NCI-H510A treated with DMSO at 0.1 percent for 48 hours (cell line): ENCODE data around the gene HEXD.
"Not testable (repeated sequence)": the region's sequence is repeated elsewhere in the genome, so short reads cannot be mapped to it uniquely, and the experiment has no call there.

ENCODE experiments used
- DNase-seq: peaks from one replicate; lab custom pipeline; 2025; lab: John Stamatoyannopoulos, UW

Gene HEXD

DNA sequence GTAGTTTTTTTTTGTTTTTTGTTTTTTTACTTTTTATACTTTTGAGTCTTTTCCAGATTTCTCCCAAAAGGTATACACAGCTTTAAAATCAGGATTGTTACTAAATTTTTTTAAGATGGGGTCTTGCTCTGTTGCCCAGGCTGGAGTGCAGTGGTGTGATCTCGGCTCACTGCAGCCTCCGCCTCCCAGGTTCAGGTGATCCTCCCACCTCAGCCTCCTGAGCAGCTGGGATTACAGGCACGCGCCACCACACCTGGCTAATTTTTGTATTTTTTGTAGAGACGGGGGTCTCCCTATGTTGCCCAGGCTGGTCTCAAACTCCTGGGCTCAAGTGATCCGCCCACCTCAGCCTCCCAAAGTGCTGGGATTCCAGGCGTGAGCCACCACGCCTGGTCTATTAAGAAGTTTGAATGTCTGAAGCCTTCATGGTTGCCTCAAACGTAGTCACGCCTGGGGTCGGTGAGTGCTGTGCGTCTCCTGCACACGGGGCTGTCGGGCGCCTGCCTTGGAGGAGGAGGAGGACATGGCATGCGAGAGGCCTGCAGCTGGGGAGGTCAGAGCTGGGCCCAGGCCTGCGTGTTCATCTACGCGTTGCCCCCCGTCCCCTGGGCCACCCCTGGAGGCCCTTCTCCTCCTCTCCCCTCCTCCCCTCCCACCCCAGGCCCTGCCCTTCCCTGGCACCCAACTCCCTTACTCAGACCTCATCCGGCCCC, 35.8 kb upstream of the HEXD start:
- DNase-seq: not testable (repeated sequence)

DNA sequence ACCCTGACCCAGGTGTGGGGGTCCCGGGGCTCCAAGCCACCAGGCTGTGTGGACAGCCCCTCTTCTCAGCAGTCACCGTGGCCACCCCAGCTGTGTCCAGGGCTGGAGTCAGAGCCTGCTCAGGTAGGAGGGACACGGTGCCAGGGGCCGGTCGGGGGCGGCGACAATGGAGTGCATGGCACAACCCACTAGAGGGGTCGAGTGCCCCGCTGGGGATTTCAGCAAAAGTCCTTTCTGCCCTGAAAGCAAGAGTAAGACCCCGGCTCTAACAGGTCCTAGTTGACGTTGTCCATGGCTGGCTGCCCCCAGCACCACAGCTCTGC, 35.3 kb upstream of the HEXD start:
- DNase-seq: no peak

DNA sequence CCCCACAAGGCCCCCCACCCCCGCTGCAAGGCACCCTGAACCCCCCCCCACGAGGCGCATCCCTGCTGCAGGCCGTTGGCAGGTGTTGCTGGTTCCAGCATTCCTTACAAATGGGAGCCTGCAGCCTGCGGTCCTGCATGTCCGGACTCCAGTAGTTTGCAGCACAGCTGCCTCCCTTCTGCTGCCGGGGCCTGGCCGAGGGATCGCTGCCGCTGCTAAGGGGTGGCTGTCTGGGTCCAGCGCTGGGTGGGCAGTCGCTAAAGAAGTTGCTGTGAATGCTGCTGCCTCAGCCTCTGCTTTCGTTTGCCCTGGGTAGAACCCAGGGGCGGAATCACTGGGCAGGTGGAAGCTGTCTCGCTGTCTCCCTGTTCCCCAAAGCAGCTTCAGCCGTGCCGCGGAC, 34.7 kb upstream of the HEXD start:
- DNase-seq: no peak

DNA sequence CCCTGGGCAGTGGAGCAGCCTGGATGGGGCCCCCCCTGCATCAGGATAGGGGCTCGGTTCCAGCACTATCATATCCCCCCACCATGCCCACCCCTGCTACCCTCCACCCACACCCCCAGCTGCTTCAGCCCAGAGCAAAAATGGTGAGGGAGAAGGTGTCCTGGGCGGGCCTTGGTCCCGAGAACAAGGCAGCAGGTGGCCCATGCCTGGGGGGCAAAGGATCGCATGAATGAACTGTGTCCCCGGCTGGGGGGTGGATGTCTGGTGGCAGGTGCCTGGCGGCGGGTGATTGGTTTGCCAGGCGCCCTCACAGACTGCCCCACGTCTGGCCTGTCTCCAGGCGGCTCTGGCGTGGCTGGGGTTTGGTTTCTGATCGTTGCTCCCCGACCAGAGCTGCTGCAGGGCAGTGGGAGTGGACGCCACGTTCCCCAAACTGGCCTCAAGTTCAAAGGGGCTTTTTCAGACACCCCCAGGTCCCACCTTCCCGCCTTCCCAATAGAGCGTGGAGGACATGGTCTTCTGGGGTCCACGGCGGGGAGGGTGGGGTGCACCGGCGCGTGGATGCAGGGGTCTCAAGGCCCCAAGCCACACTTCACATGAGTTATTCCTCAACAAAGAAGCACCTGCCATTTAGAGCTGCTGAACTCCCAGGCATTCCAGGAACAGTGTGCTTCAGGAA, 34.0 kb upstream of the HEXD start:
- no peak for DNase-seq

DNA sequence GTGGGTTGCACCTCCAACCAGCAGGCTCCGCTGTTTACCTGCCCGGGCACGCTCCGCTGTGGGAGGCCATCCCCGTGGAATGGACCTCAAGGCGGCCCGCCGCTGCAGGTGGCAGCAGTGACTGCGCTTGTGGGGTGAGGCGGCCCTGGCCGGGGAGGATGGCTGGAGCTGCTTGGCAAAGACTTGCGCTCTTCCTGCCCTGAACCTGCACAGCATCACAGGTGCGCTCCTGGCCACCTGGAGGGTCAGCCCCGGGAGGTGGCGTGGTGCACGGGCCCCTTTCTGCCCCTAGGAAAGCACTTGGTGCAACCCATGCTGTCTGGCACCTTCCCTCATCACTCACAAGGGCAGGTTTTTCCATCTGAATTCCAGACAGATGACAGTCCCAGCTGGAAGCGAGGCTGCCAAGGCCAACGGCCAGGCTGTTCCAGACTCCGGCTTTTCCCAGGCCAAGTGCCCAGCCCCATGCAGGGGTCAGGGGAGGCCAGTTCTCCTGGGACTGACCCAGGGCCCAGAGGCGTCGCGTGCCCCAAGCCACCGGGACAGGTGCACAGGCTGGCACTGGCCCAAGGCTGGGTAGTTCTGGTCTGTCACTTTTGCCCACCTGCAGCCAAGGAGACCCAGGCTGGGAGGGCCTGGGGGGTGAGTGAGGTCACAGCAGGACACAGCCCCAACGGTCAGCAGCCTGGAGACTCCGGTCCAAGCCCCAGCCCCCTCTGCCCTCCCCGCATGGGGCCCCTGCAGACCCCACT, 33.2 kb upstream of the HEXD start:
- peak; percentile 77 for DNase-seq

DNA sequence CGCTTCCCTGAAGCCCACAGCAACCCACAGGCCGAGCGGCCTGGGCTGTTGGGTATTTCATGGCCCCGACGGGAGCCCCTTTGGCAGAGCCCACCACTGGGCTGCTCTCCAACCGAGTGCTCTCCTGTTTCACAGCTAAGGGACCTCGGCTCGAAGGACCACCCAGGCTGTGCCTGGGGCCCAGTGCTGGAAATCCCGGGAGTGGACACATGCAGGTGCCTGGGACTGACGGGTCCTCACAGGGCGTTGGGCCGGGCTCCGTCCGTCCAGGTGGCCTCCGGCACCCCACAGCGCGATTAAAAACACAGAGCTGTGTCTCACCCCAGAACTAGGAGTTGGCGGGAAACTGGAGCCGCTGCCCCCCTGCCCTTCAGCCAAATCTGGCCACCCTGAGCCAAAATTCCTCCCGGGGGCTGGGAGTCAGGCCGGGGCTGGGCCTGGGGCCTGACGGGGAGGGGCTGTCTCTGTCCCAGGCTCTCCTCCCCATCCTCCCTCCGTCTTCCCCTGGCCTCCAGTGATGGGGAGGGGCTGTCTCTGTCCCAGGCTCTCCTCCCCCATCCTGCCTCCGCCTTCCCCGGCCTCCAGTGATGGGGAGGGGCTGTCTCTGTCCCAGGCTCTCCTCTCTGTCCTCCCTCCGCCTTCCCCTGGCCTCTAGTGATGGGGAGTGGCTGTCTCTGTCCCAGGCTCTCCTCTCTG, 32.4 kb upstream of the HEXD start:
- DNase-seq: no peak

DNA sequence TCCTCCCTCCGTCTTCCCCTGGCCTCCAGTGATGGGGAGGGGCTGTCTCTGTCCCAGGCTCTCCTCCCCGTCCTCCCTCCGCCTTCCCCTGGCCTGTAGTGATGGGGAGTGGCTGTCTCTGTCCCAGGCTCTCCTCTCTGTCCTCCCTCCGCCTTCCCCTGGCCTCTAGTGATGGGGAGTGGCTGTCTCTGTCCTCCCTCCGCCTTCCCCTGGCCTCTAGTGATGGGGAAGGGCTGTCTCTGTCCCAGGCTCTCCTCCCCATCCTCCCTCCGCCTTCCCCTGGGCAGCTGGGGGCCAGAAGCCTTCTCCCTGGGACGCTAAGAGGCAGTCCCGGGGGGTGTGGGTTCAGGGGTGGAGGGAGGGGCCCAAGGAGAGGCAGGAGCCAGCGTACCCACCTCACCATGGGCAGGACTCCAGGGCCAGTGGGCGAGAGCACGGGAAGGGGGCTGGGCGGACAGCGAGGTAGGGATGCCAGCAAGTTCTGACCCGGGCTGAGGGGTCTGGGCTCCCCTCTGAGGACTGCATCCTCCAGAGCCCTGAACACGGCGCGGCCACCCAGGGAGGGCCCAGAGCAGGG, 31.8 kb upstream of the HEXD start:
- DNase-seq: no peak

DNA sequence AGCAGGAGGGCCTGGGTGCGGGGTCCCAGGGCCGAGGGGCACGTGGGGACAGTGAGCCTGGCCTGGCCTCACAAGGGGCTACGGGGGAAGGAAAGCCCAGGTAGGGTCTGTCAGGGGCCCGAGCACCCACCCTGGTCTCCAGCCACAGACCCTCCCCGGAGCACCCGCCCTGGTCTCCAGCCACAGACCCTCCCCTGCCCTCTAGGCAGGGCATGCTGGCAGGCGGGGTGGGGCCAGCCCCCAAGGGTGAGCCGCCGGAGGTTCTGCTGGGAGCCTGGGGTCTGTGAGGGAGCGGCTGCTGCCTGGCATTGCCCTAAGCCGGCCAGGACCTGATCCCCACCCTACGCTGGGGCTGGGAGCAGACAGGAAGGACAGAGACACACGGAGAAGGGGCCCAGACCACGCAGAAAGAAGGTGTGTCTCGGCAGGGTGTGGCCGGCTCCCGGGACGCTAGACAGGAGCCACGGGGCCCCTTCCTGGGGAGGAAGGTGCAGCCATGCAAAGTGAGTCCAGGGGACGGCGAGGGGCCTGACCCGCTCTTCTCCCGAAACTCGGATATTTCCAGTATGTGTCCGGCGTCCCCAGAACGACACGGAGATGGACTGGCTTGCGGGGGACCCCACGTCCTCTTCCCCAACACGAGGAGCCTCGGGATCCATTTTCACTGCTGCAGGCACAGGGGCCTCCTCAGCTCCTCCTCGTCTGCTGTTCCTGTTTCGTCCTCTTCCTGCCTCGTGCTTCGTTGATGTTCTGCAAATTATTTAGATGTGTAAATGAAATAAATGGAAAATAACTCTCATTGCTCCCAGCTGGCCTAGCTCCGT, 31.1 kb upstream of the HEXD start:
- no peak for DNase-seq

DNA sequence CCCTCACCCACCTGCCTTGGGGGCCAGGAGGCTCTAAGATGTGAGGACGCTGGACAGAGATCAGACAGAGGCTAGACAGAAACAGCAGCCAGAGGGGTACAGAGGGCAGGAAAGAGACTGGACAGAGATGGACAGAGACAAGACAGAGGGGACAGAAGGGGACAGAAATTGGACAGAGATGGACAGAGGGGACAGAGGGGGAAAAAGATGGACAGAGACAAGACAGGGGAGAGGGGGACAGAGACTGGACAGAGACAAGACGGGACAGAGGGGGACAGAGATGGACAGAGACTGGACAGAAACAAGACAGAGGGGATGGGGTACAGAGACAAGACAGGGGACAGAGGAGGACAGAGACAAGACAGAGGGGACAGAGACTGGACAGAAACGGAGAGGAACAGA, 30.4 kb upstream of the HEXD start:
- no peak for DNase-seq

DNA sequence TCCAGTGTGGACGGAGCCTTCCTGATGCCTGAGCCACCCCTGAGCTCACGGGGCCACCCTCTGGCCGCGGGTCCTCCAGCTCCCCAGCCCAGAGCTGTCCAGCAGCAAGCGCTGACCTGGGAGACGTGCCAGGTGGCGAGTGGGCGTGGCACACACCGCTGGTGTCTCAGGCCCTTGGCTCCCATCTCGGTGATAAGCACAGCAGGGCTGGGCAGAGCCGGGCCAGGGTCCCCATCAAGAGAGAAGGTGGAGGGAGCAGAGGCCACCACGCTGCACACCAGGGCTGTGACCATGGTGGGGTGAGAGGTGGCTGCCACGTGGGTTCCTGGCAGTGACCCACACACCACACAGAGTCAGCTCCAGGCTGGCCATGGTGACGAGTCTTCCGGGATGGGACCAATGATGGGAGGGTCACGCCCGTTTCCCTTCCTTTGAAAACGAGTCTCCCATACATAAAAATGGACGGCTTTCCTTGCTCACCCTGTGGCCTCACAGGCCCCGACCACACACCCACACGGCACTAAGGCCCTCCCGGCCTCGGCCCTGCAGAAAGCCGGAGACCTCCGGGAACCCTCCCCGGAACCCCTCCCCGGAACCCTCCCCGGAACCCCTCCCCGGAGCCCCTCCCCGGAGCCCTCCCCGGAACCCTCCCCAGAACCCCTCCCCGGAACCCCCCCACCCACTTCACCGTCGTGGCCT, 29.8 kb upstream of the HEXD start:
- DNase-seq: no peak

DNA sequence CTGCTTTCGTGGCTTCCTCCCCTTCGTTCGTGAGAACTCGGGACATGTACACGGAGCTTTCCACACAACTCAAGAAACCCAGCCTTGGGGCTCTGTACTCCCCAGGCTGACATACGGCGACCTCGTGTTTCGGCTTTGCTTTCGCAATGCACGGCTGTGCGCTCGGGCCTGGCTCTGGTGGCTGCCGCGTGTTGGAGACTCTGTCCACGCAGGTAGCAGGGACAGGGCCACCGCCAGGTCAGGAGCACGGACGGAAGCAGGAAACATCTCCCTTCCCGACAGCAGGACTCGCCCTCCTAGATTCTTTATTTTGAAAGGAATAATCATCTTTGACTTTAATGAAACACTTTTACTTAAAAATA, 29.2 kb upstream of the HEXD start:
- no peak for DNase-seq

DNA sequence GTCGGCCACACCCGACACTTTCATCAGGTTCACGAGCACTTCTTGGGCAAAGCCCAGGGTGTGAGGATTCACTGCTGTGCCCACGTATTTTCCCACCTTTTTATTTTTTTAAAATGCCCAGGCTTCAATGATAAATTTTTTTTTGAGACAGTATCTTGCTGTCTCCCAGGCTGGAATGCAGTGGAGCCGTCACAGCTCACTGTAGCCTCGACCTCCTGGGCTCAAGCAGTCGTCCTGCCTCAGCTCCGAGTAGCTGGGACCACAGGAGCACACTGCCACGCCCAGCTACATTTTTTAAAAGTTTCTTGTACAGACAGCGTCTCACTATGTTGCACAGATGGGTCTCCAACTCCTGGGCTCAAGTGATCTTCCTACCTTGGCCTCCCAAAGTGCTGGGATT, 28.8 kb upstream of the HEXD start:
- no peak for DNase-seq

DNA sequence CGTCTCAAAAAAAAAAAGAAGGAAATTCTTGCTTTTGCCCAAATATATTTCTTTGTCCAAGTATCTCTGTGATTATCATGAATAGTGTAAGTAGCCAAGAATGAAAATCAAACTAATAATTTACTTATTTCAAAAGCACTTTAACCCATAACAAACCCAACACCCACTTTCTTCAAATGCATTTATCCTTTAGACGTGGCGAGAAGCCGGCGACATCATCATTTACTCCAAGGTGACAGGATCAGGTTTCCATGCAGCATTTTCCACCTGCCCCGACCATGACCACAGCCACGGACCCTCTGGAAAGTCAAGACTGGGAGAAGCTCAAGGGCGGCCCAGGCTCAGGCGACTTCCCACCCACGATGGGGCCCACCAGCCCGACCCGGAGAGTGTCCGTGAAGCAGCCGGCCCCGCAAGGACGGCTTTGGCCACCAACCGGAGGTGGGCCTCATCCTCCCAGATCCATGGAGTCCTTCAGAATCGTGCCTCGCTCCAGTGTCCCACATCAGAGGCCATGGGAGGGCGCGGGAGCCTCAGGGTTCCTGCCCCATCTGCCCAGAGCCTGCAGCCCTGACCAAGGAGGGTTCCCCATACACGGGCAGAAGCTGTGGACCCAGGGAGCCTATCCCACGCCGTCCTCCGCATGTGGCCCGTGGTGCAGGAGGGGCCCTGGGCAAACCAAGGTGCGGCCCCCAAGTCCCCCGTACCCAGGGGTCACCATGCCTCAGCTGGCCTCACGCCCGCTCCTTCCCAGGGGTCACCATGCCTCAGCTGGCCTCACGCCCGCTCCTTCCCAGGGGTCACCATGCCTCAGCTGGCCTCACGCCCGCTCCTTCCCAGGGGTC, 27.9 kb upstream of the HEXD start:
- no peak for DNase-seq

DNA sequence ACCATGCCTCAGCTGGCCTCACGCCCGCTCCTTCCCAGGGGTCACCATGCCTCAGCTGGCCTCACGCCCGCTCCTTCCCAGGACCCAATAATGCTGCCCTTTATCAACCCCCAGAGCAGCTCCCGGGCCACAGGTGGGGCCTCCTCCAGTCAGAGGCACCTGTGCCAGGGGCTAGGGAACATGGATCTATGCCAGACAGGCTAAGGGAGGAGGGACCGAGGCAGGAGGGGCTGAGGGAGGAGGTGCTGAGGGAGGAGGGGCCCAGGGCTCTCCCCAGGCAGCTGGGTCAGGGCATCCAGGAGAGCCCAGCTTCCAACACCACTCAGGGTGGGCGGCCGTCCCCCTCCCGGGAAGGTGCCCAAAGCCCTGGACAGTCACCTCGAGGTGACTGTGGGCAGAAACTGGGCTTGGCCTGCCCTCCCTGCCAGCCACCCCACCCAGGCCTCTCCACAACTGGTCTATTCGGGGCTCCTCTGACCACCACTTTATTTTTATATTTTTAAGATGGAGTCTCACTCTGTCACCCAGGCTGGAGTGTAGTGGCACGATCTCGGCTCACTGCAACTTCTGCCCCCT, 27.2 kb upstream of the HEXD start:
- no peak for DNase-seq

DNA sequence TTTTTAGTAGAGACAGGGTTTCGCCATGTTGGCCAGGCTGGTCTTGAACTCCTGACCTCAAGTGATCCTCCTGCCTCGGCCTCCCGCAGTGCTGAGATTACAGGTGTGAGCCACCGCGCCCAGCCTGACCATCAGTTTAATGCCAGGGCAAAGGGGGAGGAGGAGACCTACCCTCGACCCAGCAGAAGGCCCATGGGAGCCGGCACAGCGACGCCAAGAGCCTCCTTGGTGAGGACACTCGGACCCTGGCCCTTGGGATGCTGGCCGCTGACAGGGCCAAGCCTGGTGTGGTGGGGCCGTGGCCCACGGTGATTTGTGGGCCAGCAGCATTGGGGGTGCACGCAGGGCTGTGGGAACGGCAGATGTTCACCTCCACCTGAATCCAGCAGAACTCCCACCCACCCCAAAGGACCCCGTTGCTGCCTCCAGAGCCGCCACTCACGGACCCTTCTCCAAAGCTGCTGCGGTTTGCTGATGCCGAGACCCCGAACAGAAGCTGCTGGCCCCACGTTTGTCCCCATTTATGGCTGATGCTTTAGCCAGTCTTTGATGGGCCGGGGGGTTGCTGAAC, 26.6 kb upstream of the HEXD start:
- no peak for DNase-seq

DNA sequence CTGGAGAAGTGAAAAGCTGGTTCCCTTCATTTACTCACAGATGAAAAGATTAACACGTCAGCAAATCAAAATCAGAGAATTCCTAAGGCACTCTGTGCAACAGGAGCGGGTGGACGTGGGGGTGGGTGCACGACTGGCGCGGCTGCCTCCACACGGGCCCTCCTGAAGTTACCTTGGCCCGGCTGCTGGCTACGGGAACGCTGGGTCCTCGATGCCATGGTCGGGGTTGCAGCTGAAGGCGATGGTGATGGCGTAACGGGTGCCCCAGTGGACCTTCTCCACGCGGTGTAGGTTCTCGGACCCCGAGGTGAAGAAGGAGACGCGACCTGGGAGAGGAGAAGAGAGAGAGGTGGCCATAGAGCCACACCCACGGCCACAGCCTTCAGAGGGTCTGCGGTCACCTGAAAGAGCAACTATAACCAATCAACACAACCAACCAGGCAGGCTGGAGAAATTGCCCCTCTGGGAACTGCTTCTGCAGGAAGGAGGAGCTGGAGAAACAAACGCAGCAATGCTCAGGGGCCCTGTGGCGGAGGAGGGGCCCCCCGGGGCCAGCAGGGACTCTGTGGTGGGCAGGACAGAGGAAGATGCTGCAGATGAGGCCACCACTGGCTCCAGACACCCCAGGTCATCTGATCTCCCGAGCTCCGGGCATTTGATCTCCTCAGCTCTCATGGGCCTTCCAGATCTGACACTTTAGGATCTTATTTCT, 25.8 kb upstream of the HEXD start:
- DNase-seq: no peak

DNA sequence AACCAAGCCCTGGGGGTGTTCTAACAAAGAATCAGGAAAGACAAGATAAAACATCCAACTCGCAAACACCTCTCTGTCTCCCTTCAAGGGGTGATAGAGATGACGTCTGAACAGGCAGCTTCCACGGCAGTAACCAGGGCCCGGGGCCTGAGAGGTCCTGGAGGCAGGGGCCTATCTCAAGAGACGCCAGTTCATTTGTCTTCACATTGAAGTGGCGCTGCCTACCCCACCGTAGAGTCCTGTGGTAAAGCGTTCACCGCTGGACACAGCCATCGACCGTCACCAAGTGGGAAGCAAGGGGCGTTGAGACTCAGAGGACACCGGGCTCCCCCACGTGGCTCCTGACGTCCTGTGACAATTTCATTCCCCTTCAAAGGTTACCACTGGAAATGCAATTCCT, 25.2 kb upstream of the HEXD start:
- no peak for DNase-seq

DNA sequence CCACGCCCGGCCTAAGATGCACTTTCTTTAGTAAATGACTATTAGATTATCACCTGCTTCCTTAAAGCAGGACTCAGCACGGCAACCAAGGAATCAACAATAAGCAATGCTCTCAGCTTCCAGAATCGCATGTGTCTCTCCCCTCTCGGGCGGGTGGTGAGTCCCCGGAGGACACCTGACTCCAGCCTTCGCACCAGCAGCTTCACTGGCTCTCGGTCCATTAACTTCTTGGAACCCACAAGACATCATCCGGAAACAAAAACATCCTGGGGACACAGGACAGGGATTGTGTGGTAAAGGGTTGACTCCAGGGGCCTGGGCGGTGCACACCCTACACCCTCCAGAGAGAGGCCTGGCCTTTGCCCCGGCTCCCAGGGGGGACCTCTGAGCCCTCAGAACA, 23.9 kb upstream of the HEXD start:
- DNase-seq: no peak
